IPS-18c (cell line): Measurements from ENCODE around the gene TRIM10.

Source experiments
- H3K4me3 ChIP-seq: 2 replicates; pipeline ENCODE4 v1.7.0; 2013; ENCODE audit warnings: low read depth, mild to moderate bottlenecking, low read length, moderate library complexity; ENCODE audit not compliant: insufficient read depth
- H3K9me3 ChIP-seq: one replicate; pipeline ENCODE4 v1.6.1; 2013; ENCODE audit warnings: mild to moderate bottlenecking, low read length, moderate library complexity; ENCODE audit not compliant: control insufficient read depth, insufficient read depth

The TRIM10 gene

GRCh38 chr6:30160785-30161531 lies at the start of gene TRIM10:
TRIM10 (minus strand) TSS chr6:30161211; CDS start chr6:30160858, 353 bp downstream.
- no peak within 1 kb of the TSS for H3K4me3 ChIP-seq
- no peaks in the 10 kb centered on the region for H3K9me3 ChIP-seq

GRCh38 chr6:30207619-30208295 lies 46.7 kb upstream of the TRIM10 start:
- no peaks in the 10 kb centered on the region for H3K9me3 ChIP-seq
- H3K4me3 ChIP-seq: no peak overlapping the region; the same call in 1 of the 2 replicates

- H3K4me3 ChIP-seq: no peak overlapping the region
- no peaks in the 10 kb centered on the region for H3K9me3 ChIP-seq
Measured at GRCh38 chr6:30206799-30207618, 46.0 kb upstream of the TRIM10 start.

GRCh38 chr6:30206152-30206551 lies 45.1 kb upstream of the TRIM10 start:
- no peak overlapping the region for H3K4me3 ChIP-seq
- no peaks in the 10 kb centered on the region for H3K9me3 ChIP-seq

- no peak overlapping the region for H3K4me3 ChIP-seq
- no peaks in the 10 kb centered on the region for H3K9me3 ChIP-seq
Measured at GRCh38 chr6:30204116-30204515, 43.1 kb upstream of the TRIM10 start.

- Histone ChIP-seq H3K9me3 (no peaks in the 10 kb centered on the region), H3K4me3 (no peak overlapping the region)
Measured at GRCh38 chr6:30202366-30202765, 41.4 kb upstream of the TRIM10 start.

- Histone ChIP-seq H3K9me3 (no peaks in the 10 kb centered on the region), H3K4me3 (no peak overlapping the region)
Measured at GRCh38 chr6:30200551-30201281, 39.7 kb upstream of the TRIM10 start.

GRCh38 chr6:30198166-30199084 lies 37.4 kb upstream of the TRIM10 start:
- Histone ChIP-seq H3K9me3 (no peaks in the 10 kb centered on the region), H3K4me3 (no peak overlapping the region)

GRCh38 chr6:30196376-30196775 lies 35.4 kb upstream of the TRIM10 start:
- H3K4me3 ChIP-seq: no peak overlapping the region
- H3K9me3 ChIP-seq: no peaks in the 10 kb centered on the region

- Histone ChIP-seq H3K9me3 (no peaks in the 10 kb centered on the region), H3K4me3 (no peak overlapping the region)
Measured at GRCh38 chr6:30195951-30196350, 34.9 kb upstream of the TRIM10 start.

- Histone ChIP-seq H3K9me3 (no peaks in the 10 kb centered on the region), H3K4me3 (no peak overlapping the region)
Measured at GRCh38 chr6:30194797-30195690, 34.0 kb upstream of the TRIM10 start.

GRCh38 chr6:30192076-30192475 lies 31.1 kb upstream of the TRIM10 start:
- Histone ChIP-seq H3K4me3 (no peak overlapping the region), H3K9me3 (no peaks in the 10 kb centered on the region)

- Histone ChIP-seq H3K9me3 (no peaks in the 10 kb centered on the region), H3K4me3 (no peak overlapping the region)
Measured at GRCh38 chr6:30188541-30188940, 27.5 kb upstream of the TRIM10 start.

- Histone ChIP-seq H3K4me3 (no peak overlapping the region), H3K9me3 (no peaks in the 10 kb centered on the region)
Measured at GRCh38 chr6:30185846-30186484, 25.0 kb upstream of the TRIM10 start.

GRCh38 chr6:30184417-30185031 lies 23.5 kb upstream of the TRIM10 start:
- no peaks in the 10 kb centered on the region for H3K9me3 ChIP-seq
- no peak overlapping the region for H3K4me3 ChIP-seq
